Measurements from ENCODE around the gene CES5A.
A peak's percentile ranks its signal among the peaks of the same experiment; 100 is the strongest.
"Not testable (repeated sequence)": the region's sequence is repeated elsewhere in the genome, so short reads cannot be mapped to it uniquely, and the experiment has no call there.

Gene CES5A

GRCh38 chr16:55872130-55872529 is 3.0 kb downstream of the CES5A start:
- DNase-seq: no peak

GRCh38 chr16:55871411-55872038 is 3.6 kb downstream of the CES5A start:
- no peak for DNase-seq

GRCh38 chr16:55868980-55869379 is 6.2 kb downstream of the CES5A start:
- DNase-seq: no peak

GRCh38 chr16:55868137-55868536 is 7.0 kb downstream of the CES5A start:
- DNase-seq: no peak

- no peak for DNase-seq
Observed at GRCh38 chr16:55861288-55861687, 13.9 kb downstream of the CES5A start.

- DNase-seq: not testable (repeated sequence)
Observed at GRCh38 chr16:55857650-55858049, 17.5 kb downstream of the CES5A start.

GRCh38 chr16:55856950-55857349 is 18.2 kb downstream of the CES5A start:
- no peak for DNase-seq

GRCh38 chr16:55853114-55853513 is 22.1 kb downstream of the CES5A start:
- DNase-seq: no peak

- no peak for DNase-seq
Observed at GRCh38 chr16:55849536-55849935, 25.6 kb downstream of the CES5A start.

GRCh38 chr16:55846598-55847346 is 28.4 kb downstream of the CES5A start:
- DNase-seq: no peak

GRCh38 chr16:55843105-55843395 is 32.1 kb downstream of the CES5A start:
- no peak for DNase-seq

GRCh38 chr16:55842369-55843104 is 32.6 kb downstream of the CES5A start:
- DNase-seq: peak; percentile 20 to 57

- no peak for DNase-seq
Observed at GRCh38 chr16:55839115-55839514, 36.1 kb downstream of the CES5A start.

GRCh38 chr16:55836158-55836611 is 39.0 kb downstream of the CES5A start:
- peak in 1 of 2 donors; percentile 6 for DNase-seq

GRCh38 chr16:55835581-55835980 is 39.6 kb downstream of the CES5A start:
- no peak for DNase-seq

- not testable (repeated sequence) for DNase-seq
Observed at GRCh38 chr16:55835173-55835572, 40.0 kb downstream of the CES5A start.

- DNase-seq: no peak
Observed at GRCh38 chr16:55834049-55834448, 41.1 kb downstream of the CES5A start.

- peak in 1 of 2 donors; percentile 5 for DNase-seq
Observed at GRCh38 chr16:55832773-55833691, 42.1 kb downstream of the CES5A start, which contains the start of gene CES1. TSS of gene CES1 (minus strand) at chr16:55833096. CDS start at chr16:55833055, 41 bp downstream.

GRCh38 chr16:55832425-55832772 is 42.8 kb downstream of the CES5A start:
- DNase-seq: no peak

GRCh38 chr16:55830658-55831294 is 44.4 kb downstream of the CES5A start:
- DNase-seq: no peak

GRCh38 chr16:55829232-55829631 is 45.9 kb downstream of the CES5A start:
- not testable (repeated sequence) for DNase-seq

- no peak for DNase-seq
Observed at GRCh38 chr16:55828680-55829079, 46.5 kb downstream of the CES5A start.

All from CD4-positive, alpha-beta T cell treated with Interferon alpha-2 for 1 hour (primary cell).